Stomach smooth muscle (tissue), 2 donors: Measurements from ENCODE around the gene ATXN2.

ENCODE experiments used
- H3K27ac ChIP-seq: one replicate; pipeline ENCODE4 v1.7.0; 2013; ENCODE audit warnings: mild to moderate bottlenecking, low read length, inconsistent platforms
- H3K27me3 ChIP-seq, 2 donors: one replicate each; pipeline ENCODE4 v1.7.0; 2013; ENCODE audit warnings: low read length in 2 of 2; ENCODE audit not compliant: insufficient read depth in 2 of 2, control insufficient read depth in 1 of 2
- H3K36me3 ChIP-seq, 2 donors: one replicate each; pipeline ENCODE4 v1.7.0; 2013; ENCODE audit warnings: low read length in 2 of 2; ENCODE audit not compliant: control insufficient read depth in 2 of 2, insufficient read depth in 2 of 2
- H3K4me1 ChIP-seq: one replicate; pipeline ENCODE4 v1.7.0; 2013; ENCODE audit warnings: low read length; ENCODE audit not compliant: control insufficient read depth, insufficient read depth
- H3K4me3 ChIP-seq, 2 donors: one replicate each; pipeline ENCODE4 v1.7.0; 2013; ENCODE audit warnings: low read length in 2 of 2
- H3K9ac ChIP-seq, 2 donors: one replicate each; pipeline ENCODE4 v1.7.0; 2013; ENCODE audit warnings: low read length in 2 of 2, mild to moderate bottlenecking in 1 of 2
- H3K9me3 ChIP-seq, 2 donors: one replicate each; pipeline ENCODE4 v1.7.0; 2013; ENCODE audit warnings: low read length in 2 of 2; ENCODE audit not compliant: control insufficient read depth in 2 of 2
- donor health status: healthy.
- donor health status: Pancreatic carcinoma.

Gene ATXN2

GRCh38 chr12:111444314-111444924 lies 154.7 kb downstream of the ATXN2 start:
- H3K4me1 ChIP-seq: peaks cover 40% of the 10 kb centered on the region
- no peaks in the 10 kb centered on the region for H3K27me3 ChIP-seq
- peak overlapping the region in 1 of 2 donors; percentile 69 for H3K9ac ChIP-seq
- H3K9me3 ChIP-seq: no peaks in the 10 kb centered on the region
- peaks cover 18 to 44% of the 10 kb centered on the region in 2 donors for H3K36me3 ChIP-seq
- peak overlapping the region; percentile 84 for H3K27ac ChIP-seq
- no peak overlapping the region for H3K4me3 ChIP-seq

- Histone ChIP-seq H3K4me3 (no peak overlapping the region), H3K4me1 (peaks cover 40% of the 10 kb centered on the region), H3K27me3 (no peaks in the 10 kb centered on the region), H3K9me3 (no peaks in the 10 kb centered on the region), H3K36me3 (peaks cover 15 to 37% of the 10 kb centered on the region in 2 donors), H3K27ac (no peak overlapping the region), H3K9ac (no peak overlapping the region)
Observed at GRCh38 chr12:111443586-111443985, 155.5 kb downstream of the ATXN2 start.

GRCh38 chr12:111443086-111443485 lies 156.0 kb downstream of the ATXN2 start:
- H3K9me3 ChIP-seq: no peaks in the 10 kb centered on the region
- H3K27me3 ChIP-seq: no peaks in the 10 kb centered on the region
- peaks cover 44% of the 10 kb centered on the region for H3K4me1 ChIP-seq
- no peak overlapping the region for H3K9ac ChIP-seq
- H3K27ac ChIP-seq: peak overlapping the region; percentile 41
- H3K36me3 ChIP-seq: peaks cover 15 to 32% of the 10 kb centered on the region in 2 donors
- no peak overlapping the region for H3K4me3 ChIP-seq

GRCh38 chr12:111442301-111443045 lies 156.6 kb downstream of the ATXN2 start:
- Histone ChIP-seq H3K4me1 (peaks cover 48% of the 10 kb centered on the region), H3K36me3 (peaks cover 11 to 27% of the 10 kb centered on the region in 2 donors), H3K27ac (peak overlapping the region; percentile 41), H3K27me3 (no peaks in the 10 kb centered on the region), H3K9ac (no peak overlapping the region), H3K4me3 (no peak overlapping the region), H3K9me3 (no peaks in the 10 kb centered on the region)

- H3K27ac ChIP-seq: peak overlapping the region; percentile 41
- peaks cover 44% of the 10 kb centered on the region for H3K4me1 ChIP-seq
Observed at GRCh38 chr12:111441107-111441928, 157.8 kb downstream of the ATXN2 start.

GRCh38 chr12:111440631-111441030 lies 158.5 kb downstream of the ATXN2 start:
- Histone ChIP-seq H3K27me3 (no peaks in the 10 kb centered on the region), H3K4me3 (no peak overlapping the region), H3K4me1 (peaks cover 43% of the 10 kb centered on the region), H3K9me3 (no peaks in the 10 kb centered on the region), H3K9ac (no peak overlapping the region), H3K36me3 (peaks cover 8 to 16% of the 10 kb centered on the region in 2 donors), H3K27ac (peak overlapping the region; percentile 24)

More at GRCh38 chr12:111441107-111441928, 157.8 kb downstream of the ATXN2 start:
- H3K9me3 ChIP-seq: no peaks in the 10 kb centered on the region
- peaks cover 8 to 22% of the 10 kb centered on the region in 2 donors for H3K36me3 ChIP-seq
- H3K4me3 ChIP-seq: no peak overlapping the region
- no peak overlapping the region for H3K9ac ChIP-seq
- H3K27me3 ChIP-seq: no peaks in the 10 kb centered on the region

GRCh38 chr12:111440152-111440551 lies 159.0 kb downstream of the ATXN2 start:
- H3K27me3 ChIP-seq: no peaks in the 10 kb centered on the region
- no peaks in the 10 kb centered on the region for H3K9me3 ChIP-seq
- H3K4me1 ChIP-seq: peaks cover 41% of the 10 kb centered on the region
- H3K36me3 ChIP-seq: peaks cover 8 to 14% of the 10 kb centered on the region in 2 donors
- H3K9ac ChIP-seq: no peak overlapping the region
- peak overlapping the region; percentile 24 for H3K27ac ChIP-seq
- H3K4me3 ChIP-seq: no peak overlapping the region

- Histone ChIP-seq H3K9ac (no peak overlapping the region), H3K27me3 (no peaks in the 10 kb centered on the region), H3K27ac (no peak overlapping the region), H3K4me3 (no peak overlapping the region), H3K36me3 (peaks cover 8 to 14% of the 10 kb centered on the region in 2 donors), H3K9me3 (no peaks in the 10 kb centered on the region), H3K4me1 (peaks cover 41% of the 10 kb centered on the region)
Observed at GRCh38 chr12:111439657-111440151, 159.4 kb downstream of the ATXN2 start.

GRCh38 chr12:111438481-111438880 lies 160.6 kb downstream of the ATXN2 start:
- H3K27me3 ChIP-seq: no peaks in the 10 kb centered on the region
- H3K4me1 ChIP-seq: peaks cover 42% of the 10 kb centered on the region
- peaks cover 5 to 8% of the 10 kb centered on the region in 2 donors for H3K36me3 ChIP-seq
- H3K9me3 ChIP-seq: no peaks in the 10 kb centered on the region
- H3K9ac ChIP-seq: peak overlapping the region in 1 of 2 donors; percentile 7
- no peak overlapping the region for H3K4me3 ChIP-seq
- H3K27ac ChIP-seq: no peak overlapping the region

GRCh38 chr12:111437816-111438454 lies 161.2 kb downstream of the ATXN2 start:
- no peaks in the 10 kb centered on the region for H3K9me3 ChIP-seq
- no peak overlapping the region for H3K4me3 ChIP-seq
- H3K27ac ChIP-seq: no peak overlapping the region
- H3K4me1 ChIP-seq: peaks cover 40% of the 10 kb centered on the region
- no peaks in the 10 kb centered on the region for H3K27me3 ChIP-seq
- H3K36me3 ChIP-seq: peaks cover 0 to 5% of the 10 kb centered on the region in 2 donors
- H3K9ac ChIP-seq: peak overlapping the region in 1 of 2 donors; percentile 7
